Measurements from ENCODE around the gene GTF3C5. TPM values are rescaled to one million over a fixed set of nuclear protein-coding genes. Genes with fewer than 3 reads are reported as not detected.

Gene GTF3C5
- total and polyA plus RNA-seq, 9 of the 15 experiments (the other 6 are each of a cell fraction or from before 2014, with no cell fraction given) = 3.8 to 118 (median 83.7) TPM

- TF ChIP-seq MLLT1 (IDR thresholded peaks at IDR 0.05) (no peak), HDAC1 (IDR thresholded peaks at IDR 0.05) (0 out of 4 replicates have a peak, but pooled peaks of 1 of the 2 experiments have one; percentile 28), ESRRA (IDR thresholded peaks at IDR 0.05; ENCODE audit: borderline replicate concordance, low read depth) (no peak), BRCA1 (IDR thresholded peaks at IDR 0.05) (no peak), BRCA1 (CRISPR knock-in tag; IDR thresholded peaks at IDR 0.05) (no peak), NCOA1 (IDR thresholded peaks at IDR 0.05; ENCODE audit: low read depth) (no peak), ZNF76 (CRISPR knock-in tag; IDR thresholded peaks at IDR 0.05; ENCODE audit: borderline replicate concordance) (no peak), TEAD4 (IDR thresholded peaks at IDR 0.05; ENCODE audit: low read length) (no peak), TEAD4 (CRISPR knock-in tag; IDR thresholded peaks at IDR 0.05; ENCODE audit: borderline replicate concordance) (0 out of 2 replicates have a peak, but pooled peaks have one; percentile 13), MAZ (CRISPR knock-in tag; conservative IDR thresholded peaks at IDR 0.05 in 1 of 2, IDR thresholded peaks at IDR 0.05 in 1 of 2) (peak in 1 of 2 experiments; percentile 15; a peak in 1 of 4 replicates), ZNF407 (IDR thresholded peaks at IDR 0.05; ENCODE audit: low read depth) (no peak), SETDB1 (IDR thresholded peaks at IDR 0.05; ENCODE audit: low read length) (no peak), ZNF408 (CRISPR knock-in tag; IDR thresholded peaks at IDR 0.05; ENCODE audit: low read depth) (no peak), E2F4 (CRISPR knock-in tag; IDR thresholded peaks at IDR 0.05; ENCODE audit: low read depth) (no peak), ZKSCAN8 (CRISPR knock-in tag; IDR thresholded peaks at IDR 0.05) (peak; percentile 97), HDAC8 (tag; IDR thresholded peaks at IDR 0.05) (no peak), ZNF384 (IDR thresholded peaks at IDR 0.05; ENCODE audit: low read depth, low read length) (no peak)
Measured at GRCh38 chr9:133029994-133030316, 842 bp upstream of the GTF3C5 start (continued).
